Measurements from ENCODE around the gene PKIB. TPM values are rescaled to one million over a fixed set of nuclear protein-coding genes. Genes with fewer than 3 reads are reported as not detected.

The PKIB gene
- total and polyA plus RNA-seq, 10 of the 15 experiments (the other 5 are each of a cell fraction or from before 2014, with no cell fraction given): 0.20 to 1.8 (median 0.87) TPM

DNA sequence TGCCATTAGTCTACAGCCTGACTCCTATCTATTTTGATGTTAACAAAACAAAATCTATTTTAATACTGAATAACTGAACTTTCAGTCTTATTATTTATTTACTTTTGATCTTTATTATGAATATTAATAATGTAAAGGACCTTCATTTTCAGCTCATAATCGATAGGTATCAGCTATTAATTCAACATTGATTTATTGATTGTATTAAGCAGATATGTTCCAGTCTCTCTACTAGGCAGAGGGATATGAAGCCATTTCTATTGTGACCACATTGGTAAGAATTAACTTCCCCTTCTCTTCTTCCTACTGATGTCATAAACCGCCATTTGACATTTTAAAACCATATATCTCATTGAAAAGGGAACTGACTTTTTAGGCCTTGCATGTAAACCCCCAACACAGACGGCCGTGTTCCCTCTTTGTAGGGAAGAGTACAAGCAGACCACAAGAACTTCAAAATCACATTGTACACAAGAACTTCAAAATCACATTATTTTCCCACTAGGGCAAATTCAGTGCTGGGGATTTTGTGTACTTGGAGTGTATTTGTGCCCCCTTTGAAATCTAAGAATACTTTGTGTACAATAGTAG lies 99.8 kb downstream of the PKIB start (continued):
- TF ChIP-seq NR2F1 (conservative IDR thresholded peaks at IDR 0.05) (0 out of 2 replicates have a peak, but pooled peaks have one; percentile 29), ASH2L (IDR thresholded peaks at IDR 0.05; ENCODE audit: borderline replicate concordance, low read depth) (no peak), ETV6 (conservative IDR thresholded peaks at IDR 0.05 in 1 of 2, IDR thresholded peaks at IDR 0.05 in 1 of 2; ENCODE audit: borderline replicate concordance in 1 of 2, low read depth in 1 of 2) (peak in 1 of 2 experiments; percentile 65; a peak in 1 of 4 replicates), EP300 (IDR thresholded peaks at IDR 0.05; ENCODE audit: borderline replicate concordance in 1 of 2, control insufficient read depth in 1 of 2, low read depth in 2 of 2, low read length in 2 of 2) (peak; percentile 69 to 80; a peak in 3 of 4 replicates), ZNF24 (IDR thresholded peaks at IDR 0.05) (no peak), ATF7 (IDR thresholded peaks at IDR 0.05; ENCODE audit: low read depth) (peak; percentile 95), MLLT1 (IDR thresholded peaks at IDR 0.05) (peak; percentile 72; the same call in 1 of the 2 replicates), PAX8 (IDR thresholded peaks at IDR 0.05) (0 out of 2 replicates have a peak, but pooled peaks have one; percentile 44), NFIC (IDR thresholded peaks at IDR 0.05; ENCODE audit: low read depth, low read length) (peak; percentile 83; the same call in 1 of the 2 replicates), DPF2 (IDR thresholded peaks at IDR 0.05) (peak; percentile 95), CREM (IDR thresholded peaks at IDR 0.05; ENCODE audit: low read depth) (peak; percentile 71), SUPT20H (IDR thresholded peaks at IDR 0.05; ENCODE audit: borderline replicate concordance, control insufficient read depth, low read depth, low read length) (no peak), ZNF217 (IDR thresholded peaks at IDR 0.05) (peak; percentile 79; the same call in 1 of the 2 replicates), BCL11A (IDR thresholded peaks at IDR 0.05; ENCODE audit: low read depth, low read length) (peak; percentile 83), ZNF687 (IDR thresholded peaks at IDR 0.05) (no peak), GATAD2B (conservative IDR thresholded peaks at IDR 0.05; ENCODE audit: low read depth) (0 out of 2 replicates have a peak, but pooled peaks have one; percentile 43), SP1 (IDR thresholded peaks at IDR 0.05; ENCODE audit: low read depth, low read length) (no peak), NR2C1 (IDR thresholded peaks at IDR 0.05) (no peak), SREBF2 (IDR thresholded peaks at IDR 0.05; ENCODE audit: low read length) (no peak), CHD2 (IDR thresholded peaks at IDR 0.05; ENCODE audit: borderline replicate concordance, low read depth, low read length) (peak; percentile 59; the same call in 1 of the 2 replicates), ATF2 (IDR thresholded peaks at IDR 0.05; ENCODE audit: low read length) (peak; percentile 89), MEF2B (IDR thresholded peaks at IDR 0.05; ENCODE audit: partially characterized antibody, poor library complexity, severe bottlenecking) (peak; percentile 24), MYB (IDR thresholded peaks at IDR 0.05; ENCODE audit: borderline replicate concordance, low read depth, low read length) (no peak)

All from GM12878 (cell line).